NCI-H2171 treated with DMSO at 0.1 percent for 48 hours (cell line): Measurements from ENCODE around the gene SLC16A1.
A peak's percentile ranks its signal among the peaks of the same experiment; 100 is the strongest.
"Not testable (repeated sequence)": the region's sequence is repeated elsewhere in the genome, so short reads cannot be mapped to it uniquely, and the experiment has no call there.

Source experiments
- DNase-seq: peaks from one replicate; lab custom pipeline; 2025; lab: John Stamatoyannopoulos, UW

The SLC16A1 gene

DNA sequence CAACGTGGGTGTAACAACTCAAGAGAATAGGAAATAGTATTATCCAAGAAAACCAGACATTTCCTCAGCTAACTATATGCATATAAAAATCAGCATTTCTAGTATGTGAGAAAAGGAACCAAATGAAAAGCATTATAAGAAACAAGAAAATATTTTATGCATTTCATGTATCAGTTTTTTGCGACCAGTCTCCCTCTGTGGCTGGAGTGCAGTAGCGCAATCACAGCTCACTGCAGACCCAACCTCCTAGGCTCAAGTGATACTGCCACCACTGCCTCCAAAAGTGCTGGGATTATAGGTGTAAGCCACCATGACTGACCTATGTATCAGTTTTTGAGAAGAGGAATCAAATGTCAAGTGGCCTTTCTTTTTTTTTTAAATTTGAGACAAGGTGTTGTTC is 31.0 kb downstream of the SLC16A1 start:
- no peak for DNase-seq

DNA sequence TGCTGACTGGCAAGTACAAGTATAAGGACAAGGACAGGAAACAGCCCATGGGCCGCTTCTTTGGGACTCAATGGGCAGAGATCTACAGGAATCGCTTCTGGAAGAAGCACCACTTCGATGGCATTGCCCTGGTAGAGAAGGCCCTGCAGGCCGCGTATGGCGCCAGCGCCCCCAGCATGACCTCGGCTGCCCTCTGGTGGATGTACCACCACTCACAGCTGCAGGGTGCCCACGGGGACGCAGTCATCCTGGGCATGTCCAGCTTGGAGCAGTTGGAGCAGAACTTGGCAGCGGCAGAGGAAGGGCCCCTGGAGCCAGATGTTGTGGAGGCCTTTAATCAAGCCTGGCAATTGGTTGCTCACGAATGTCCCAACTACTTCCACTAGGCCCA is 32.0 kb downstream of the SLC16A1 start:
- DNase-seq: no peak

DNA sequence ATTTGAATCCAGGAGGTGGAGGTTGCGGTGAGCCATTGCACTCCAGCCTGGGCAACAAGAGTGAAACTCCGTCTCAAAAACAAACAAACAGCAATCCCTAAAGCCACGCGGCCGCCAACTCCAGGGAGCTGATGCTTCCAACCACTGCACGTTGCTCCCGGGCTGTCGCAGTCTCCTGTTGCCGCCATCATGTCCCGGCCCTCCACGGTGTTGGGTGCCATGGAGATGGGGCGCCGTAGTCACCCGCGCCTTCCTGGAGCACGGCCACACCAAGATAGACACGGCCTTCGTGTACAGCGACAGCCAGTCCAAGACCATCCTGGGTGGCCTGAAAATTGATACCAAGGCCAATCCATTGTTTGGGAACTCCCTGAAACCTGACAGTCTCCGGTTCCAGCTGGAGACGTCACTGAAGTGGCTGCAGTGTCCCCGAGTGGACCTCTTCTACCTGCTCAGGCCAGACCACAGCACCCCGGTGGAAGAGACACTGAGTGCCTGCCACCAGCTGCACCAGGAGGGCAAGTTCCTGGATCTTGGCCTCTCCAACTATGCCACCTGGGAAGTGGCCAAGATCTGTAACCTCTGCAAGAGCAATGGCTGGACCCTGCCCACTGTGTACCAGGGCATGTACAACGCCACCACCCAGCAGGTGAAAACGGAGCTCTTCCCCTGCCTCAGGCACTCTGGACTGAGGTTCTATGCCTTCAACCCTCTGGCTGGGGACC is 32.6 kb downstream of the SLC16A1 start:
- DNase-seq: no peak

DNA sequence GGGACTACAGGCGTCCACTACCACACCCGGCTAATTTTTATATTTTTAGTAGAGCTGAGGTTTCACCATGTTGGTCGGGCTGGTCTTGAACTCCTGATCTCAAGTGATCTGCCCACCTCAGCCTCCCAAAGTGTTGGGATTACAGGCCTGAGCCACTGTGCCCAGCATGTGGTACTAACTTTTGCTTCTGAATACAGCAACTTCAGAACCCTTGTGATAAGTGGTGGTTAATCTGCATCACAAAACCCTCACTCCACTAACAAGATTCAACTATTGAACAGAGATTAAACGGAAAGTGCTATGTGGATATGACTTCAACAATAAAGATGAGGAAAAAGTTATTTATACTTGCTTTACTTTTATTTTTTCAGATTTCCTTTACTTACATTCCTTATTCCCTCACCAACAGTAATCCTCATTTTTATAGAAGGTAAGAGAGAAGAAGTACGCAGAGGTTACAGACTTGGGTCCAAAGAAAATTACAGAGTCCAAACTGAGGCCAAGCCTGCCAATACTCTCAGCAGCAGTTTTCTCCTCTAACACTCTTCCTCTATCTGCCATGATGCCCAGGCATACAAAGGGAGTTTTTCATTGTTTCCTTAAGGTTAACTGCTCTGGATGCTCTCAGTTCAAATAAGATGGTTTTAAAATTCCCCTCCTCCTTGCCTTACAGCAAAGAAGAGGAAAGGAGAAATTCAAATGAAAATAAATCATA is 44.3 kb downstream of the SLC16A1 start:
- no peak for DNase-seq

DNA sequence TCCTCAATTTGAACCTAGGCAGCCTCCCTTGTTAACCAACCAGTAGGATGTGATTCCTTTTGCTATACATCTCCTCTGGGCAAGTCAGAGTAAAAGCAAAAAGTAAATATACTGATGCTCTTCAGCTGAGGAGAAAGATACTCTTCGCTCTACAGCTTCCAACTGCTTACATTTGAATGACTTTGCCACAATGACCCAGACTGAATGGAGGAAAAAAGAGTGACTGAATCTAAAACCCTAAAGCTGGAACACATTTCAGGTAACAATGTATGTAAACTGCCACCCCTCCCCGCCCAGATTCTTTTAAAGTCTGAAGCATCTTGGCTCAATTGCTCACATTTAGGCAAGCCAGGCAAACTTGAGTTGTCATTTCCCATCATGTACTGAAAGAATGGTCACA is 46.1 kb downstream of the SLC16A1 start:
- DNase-seq: no peak

DNA sequence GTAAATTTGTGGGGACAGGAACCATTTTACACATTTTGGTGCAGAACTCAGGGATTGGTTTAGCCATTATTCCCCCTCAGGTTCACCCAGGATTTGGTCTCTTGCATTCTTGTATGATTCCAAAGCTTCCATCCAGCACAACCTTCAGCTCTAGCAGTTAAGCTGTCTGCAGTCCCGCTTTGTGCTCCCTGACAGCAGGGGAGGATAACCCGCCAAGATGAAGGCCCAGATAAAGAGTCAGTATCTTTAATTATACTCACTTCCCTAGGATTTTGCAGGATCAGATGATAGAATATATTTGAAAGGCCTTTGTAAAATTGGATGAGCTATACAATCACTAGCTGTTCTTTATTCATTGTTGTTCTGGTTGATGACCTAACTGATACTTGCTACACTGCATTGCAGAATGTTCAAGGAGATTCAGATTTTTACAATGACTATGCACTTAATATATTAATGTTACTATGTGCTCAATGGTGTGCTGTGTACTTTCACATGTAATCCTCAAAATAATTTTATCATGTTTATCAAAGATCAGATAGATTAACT is 49.8 kb downstream of the SLC16A1 start:
- no peak for DNase-seq

DNA sequence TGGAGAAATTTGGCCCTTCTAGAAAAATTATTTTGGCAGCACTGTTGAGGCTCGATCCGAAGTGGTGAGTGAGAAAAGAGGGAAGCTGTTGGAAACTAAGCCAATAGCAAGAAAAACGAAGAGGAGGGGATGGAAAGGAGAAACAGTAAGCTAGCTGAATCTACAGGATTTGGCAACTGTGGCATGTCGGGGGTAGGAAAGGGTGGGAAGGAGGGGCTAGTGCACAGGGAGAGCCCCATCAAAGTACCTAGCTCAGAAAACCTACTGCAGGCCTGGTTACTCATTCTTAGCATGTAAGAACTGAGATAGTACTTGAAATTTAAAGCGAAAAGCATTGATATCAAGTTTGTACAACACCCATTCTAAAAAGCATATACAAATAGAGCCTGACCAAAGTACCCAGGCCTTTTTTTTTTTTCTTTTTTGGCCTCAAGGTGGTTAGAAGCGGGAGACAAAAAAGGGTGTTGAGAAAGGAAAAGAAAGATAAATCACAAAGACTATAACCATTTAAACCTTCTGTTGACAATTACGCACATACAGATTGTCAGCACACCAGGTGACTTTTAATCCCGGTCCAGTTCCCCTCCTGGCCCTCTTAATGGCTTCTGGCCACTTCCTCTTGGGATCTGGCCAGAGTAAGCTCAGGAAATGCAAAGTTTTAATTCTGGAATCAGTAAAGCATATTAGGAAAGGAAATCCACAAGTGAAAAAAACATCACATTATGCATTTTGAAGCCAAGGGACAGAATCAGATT is 50.4 kb downstream of the SLC16A1 start:
- no peak for DNase-seq

DNA sequence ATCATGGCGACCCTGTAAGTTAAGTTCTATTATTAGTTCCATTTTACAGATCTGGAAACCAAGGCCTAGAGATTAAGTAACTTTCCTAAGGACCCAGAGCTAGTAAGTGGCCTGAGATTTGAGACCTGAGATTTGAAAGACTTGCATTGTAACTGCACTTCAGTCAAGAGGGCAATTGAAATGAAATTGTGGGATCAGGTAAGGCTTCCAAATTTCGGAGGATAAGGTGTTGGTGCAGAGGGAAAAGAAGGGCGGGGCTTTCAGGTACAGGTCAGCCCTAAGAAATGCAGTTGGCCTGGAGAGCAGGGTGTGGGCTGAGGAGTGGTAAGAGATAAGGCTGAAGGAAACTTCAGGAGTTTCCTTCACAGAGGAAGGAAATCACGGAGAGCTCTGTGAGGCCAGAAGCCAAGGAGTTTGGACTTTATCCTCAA is 51.1 kb downstream of the SLC16A1 start:
- no peak for DNase-seq

DNA sequence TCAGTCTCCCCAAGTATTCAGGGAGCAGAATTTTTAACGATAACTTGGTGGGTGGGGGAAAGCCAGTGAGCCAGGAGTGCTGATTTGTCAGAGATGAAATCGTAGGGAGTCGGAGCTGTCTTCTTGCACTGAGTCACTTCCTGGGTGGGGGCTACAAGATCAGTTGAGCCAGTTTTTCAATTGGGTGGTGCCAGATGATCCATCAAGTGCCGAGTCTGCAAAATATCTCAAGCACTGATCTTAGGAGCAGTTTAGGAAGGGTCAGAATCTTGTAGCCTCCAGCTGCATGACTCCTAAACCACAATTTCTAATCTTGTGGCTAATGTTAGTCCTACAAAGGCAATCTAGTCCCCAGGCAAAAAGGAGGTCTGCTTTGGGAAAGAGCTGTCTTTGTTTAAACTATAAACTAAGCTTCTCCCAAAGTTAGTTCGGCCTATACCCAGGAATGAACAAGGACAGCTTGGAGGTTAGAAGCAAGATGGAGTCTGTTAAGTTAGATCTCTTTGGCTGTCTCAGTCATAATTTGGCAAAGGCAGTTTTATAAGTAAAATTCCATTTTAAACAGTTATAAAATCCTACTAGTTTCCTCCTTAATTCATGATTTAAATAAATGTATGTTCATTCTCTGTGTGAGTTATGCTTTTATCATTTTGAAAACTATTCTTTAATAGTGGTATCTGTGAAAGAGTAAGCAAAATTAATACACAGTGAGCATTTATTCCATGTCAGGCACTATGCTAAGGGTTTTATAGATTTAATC is 51.7 kb downstream of the SLC16A1 start:
- no peak for DNase-seq

DNA sequence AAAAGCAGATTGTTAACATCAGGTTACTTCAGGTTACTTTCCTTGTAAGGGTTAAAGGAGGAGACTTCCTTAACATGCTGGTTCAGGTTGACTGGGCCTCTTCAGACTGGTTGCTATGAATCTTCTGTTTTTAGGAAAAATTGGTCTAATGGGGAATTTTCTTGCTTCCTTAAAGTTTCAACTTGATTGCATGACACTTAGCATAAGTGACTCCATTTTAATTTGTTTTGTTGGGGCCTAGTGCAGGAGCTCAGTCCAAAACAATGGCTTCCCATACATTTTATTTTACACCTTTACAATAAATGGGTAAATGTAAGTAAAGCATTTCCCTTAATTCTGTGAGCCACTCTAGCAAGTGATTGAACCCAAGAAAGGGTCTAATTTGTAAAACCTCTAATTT is 53.8 kb downstream of the SLC16A1 start:
- no peak for DNase-seq

DNA sequence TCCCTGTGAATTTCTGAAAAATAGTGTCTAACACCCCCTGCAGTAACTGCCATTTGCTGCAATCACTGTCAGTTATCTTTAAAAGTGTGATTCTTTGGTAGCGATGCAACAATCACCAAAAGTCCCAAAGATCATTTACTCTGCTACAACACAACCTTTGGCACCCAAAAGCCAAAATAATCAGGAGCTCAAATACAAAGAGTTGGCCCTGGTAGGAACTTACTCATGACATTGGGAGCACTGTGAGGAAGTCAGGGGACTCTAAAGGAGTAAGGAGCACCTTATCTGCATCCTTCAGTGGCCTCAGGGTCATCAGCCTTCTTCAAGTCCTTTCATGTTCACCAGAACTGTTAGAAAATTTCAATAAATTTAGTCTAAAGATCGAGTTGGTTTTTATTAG is 54.6 kb downstream of the SLC16A1 start:
- DNase-seq: no peak

DNA sequence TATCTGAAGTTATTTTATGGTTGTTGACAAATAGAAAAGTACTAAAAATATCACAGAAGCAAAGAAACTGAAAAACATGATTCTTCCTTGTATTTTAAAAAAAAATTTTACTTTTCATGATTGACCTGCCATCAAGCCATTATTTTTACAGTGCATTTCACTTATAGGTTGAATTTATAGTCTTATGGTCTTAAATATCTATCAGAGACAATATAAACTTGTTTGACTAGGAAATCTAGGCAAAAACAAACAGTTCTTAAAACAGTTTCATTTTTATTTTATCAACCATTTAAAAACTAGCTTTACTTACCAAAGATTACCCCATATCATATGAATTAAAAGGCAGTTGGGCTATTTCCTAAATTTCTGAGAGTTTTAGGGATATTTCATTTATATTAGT is 59.2 kb downstream of the SLC16A1 start:
- DNase-seq: no peak

DNA sequence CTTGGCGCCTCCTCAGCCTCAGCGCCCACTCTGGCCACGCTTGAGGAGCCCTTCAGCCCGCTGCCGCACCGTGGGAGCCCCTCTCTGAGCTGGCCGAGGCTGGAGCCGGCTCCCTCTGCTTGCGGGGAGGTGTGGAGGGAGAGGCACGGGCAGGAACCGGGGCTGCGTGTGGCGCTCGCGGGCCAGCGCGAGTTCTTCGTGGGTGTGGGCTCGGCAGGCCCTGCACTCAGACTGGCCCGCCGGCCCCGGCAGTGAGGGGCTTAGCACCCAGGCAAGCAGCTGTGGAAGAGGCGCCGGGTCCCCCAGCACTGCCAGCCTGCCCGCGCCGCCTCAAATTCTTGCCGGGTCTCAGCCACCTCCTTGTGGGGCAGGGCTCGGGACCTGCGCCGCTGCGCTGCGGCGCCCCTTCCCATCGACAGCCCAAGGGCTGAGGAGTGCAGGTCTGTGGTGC is 61.4 kb downstream of the SLC16A1 start:
- DNase-seq: no peak

DNA sequence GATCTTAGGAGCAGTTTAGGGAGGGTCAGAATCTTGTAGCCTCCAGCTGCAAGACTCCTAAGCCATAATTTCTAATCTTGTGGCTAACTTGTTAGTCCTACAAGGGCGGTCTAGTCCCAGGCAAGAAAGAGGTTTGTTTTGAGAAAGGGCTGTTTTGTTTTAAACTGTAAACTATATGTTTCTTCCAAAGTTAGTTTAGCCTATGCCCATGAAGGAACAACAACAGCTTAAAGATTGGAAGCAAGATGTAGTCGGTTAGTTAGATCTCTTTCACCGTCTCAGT is 62.0 kb downstream of the SLC16A1 start:
- DNase-seq: no peak

DNA sequence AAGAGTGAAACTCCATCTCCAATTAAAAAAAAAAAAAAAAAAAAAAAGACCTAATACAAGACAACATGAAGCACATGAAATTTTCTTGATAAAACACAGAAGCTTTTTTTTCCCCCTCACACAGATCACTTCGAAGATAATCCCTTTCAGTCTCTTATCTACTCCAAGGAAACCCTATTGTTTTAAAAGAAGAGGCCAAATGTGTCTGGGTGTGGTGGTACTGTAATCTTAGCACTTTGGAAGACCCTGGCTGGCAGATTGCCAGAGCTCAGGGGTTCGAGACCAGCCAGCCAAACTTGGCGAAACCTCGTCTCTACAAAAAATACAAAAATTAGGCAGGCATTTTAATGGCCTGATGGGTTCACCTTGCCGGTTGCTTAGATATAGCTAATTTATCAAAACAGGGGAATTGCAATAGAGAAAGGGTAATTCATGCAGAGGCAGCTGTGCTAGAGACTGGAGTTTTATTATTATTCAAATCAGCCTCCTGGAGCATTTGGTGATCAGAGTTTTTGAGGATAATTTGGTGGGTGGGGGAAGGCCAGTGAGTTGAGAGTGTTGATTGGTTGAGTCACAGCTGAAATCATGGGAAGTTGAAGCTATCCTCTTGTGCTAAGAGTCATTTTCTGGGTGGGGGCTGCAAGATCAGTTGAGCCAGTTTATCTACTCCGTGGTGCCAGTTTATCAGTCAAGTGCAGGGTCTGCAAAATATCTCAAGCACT is 62.5 kb downstream of the SLC16A1 start:
- no peak for DNase-seq

DNA sequence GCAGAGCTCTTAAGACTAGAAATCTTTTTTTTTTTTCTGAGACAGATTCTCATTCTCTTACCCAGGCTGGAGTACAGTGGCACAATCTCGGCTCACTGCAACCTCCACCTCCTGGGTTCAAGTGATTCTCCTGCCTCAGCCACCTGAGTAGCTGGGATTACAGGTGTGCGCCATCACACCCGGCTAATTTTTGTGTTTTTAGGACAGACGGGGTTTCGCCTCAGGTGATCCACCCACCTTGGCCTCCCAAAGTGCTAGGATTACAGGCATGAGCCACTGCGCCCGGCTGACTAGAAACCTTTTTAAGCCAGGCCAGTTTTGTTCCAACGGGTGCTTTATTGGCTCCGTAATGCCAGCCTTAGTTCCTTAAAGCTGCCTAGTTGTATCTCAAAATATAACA is 66.1 kb downstream of the SLC16A1 start:
- DNase-seq: not testable (repeated sequence)

DNA sequence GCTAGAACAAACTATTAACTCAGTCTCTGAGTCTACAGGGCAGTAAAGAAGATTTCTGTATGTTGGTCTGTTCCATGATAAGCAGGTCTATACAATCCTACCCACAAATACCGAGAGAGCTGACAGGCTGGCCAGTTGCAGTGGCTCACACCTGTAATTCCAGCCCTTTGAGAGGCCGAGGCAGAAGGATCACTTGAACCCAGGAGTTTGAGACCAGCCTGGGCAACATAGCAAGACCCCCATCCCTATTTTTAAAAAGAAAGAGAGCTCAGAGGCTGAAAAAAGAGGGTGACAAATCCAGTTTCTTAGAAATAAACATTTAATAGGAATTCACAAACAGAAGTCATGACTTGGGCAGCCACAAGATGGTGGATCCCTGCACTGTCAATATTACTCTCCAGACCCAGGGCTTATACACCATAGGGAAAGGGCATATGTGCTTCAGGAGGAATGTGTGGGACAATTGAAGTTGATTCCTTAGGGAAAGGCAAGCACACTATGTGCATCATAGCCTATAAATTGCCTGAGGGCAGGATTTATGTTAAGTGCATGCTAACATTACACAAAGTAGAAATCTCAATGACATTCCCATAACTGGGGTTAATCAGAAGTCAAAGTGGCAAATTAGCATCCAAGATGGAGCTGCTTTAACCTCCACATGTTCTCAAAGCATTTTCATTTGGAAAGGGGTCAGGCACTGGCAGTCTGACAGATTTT is 66.8 kb downstream of the SLC16A1 start:
- DNase-seq: no peak

DNA sequence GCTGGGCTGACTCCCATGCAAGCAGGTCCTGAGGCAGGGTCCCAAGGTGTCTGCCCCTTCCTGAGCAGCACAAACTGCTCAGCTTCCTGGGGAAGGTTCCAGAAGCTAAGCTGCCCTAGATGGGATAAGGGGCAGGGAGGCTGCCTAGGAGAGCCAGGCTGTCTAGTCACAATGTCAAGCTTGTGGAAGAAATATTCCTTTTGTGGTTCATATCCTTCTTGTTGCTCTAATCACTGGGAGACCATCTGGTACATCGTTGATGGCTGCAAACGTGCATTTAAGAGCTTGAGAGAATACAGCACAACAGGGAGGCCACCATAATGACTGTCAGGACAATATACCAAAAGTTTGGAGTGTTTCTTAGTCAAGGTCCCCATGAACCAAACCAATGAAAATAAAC is 67.4 kb downstream of the SLC16A1 start:
- peak; percentile 24 for DNase-seq

DNA sequence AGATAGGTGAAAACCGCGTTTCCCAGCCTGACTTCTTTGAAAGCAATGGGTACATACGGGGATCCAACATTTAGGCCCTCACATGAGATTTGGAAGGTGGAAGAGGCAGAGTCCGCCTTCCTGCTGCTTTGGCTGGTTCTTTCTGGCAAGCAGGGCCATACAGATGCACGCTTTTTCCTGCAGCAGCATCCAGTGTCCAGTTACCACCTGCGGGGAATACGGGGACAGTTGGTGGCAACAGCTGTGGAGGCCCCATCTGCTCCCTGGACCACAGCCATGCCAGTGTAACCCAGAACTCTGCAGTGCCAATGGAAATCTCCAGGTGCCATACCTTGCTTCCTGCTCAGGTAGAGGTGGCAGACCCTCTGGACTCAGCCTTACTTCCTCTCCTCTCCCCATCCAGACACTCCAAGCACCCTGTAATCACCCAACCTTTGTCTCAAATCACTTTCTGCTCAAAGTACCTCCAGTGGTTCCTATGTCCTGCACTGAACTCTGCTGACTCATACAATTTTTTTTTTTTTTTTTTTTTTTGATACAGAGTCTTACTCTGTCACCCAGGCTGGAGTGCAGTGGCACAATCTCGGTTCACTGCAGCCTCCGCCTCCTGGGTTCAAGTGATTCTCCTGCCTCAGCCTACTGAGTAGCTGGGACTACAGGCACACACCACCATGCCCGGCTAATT is 68.3 kb downstream of the SLC16A1 start:
- peak; percentile 48 for DNase-seq

DNA sequence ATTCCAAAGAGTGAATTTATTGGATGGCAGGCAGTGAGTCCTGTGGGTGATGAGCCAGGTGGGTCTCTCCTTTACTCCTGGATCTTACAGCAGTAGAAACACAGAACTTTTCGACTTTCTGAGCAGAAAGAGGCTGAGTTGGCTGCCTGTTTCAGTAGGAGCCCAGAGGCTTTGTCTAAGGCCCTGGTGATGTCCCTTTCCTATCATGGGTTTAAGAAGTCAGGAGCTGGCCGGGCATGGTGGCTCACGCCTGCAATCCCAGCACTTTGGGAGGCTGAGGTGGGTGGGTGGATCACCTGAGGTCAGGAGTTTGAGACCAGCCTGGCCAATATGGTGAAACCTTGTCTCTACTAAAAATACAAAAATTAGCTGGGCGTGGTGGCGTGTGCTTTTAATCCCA is 71.0 kb downstream of the SLC16A1 start:
- not testable (repeated sequence) for DNase-seq
